Upper lobe of left lung (tissue), 4 donors: ENCODE measurements around the gene RRAD.

Experiments
- EP300 ChIP-seq, 4 donors: sonication (generic); formaldehyde crosslinking; IDR thresholded peaks; one replicate each; pipeline ENCODE4 v1.5.1; 2017; ENCODE audit warnings: antibody characterized with exemption in 4 of 4, control low read depth in 2 of 4
- POLR2AphosphoS5 ChIP-seq, 2 donors: sonication (generic); formaldehyde crosslinking; IDR thresholded peaks; one replicate each; pipeline ENCODE4 v1.5.1; 2017; ENCODE audit warnings: antibody characterized with exemption in 2 of 2
- TF ChIP-seq, protein P1 (sequence below), 6 experiments: fragments of 450-650 bp in 4 of 6; fragments of 200-600 bp in 2 of 6; sonication (generic) in 2 of 6; IDR thresholded peaks; one replicate each; pipeline ENCODE4 v1.5.1; 2016 to 2019; ENCODE audit warnings: antibody characterized with exemption in 6 of 6

DNA sequence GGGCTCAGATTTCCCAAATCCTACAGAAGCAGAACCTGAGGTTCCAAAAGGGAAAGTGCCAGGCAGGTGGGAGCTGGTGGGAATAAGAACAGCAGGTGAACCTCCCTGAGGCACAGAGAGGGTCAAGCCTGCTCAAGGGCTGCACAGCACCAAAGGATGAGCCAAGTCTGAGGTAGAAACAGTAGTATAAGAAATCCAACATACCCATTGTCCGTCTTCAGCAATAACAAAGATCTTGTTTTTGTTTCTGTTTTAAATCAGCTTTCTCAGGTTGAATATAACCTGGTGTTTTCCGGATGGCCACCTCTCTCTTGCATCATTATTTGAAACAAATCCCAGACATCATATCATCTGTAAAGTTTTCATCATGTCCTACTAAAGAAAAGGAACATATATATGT, 25.1 kb upstream of the RRAD start:
- TF ChIP-seq, protein P1, sequence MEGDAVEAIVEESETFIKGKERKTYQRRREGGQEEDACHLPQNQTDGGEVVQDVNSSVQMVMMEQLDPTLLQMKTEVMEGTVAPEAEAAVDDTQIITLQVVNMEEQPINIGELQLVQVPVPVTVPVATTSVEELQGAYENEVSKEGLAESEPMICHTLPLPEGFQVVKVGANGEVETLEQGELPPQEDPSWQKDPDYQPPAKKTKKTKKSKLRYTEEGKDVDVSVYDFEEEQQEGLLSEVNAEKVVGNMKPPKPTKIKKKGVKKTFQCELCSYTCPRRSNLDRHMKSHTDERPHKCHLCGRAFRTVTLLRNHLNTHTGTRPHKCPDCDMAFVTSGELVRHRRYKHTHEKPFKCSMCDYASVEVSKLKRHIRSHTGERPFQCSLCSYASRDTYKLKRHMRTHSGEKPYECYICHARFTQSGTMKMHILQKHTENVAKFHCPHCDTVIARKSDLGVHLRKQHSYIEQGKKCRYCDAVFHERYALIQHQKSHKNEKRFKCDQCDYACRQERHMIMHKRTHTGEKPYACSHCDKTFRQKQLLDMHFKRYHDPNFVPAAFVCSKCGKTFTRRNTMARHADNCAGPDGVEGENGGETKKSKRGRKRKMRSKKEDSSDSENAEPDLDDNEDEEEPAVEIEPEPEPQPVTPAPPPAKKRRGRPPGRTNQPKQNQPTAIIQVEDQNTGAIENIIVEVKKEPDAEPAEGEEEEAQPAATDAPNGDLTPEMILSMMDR (IDR thresholded peaks at IDR 0.05) = no peak
- TF ChIP-seq POLR2AphosphoS5 (IDR thresholded peaks at IDR 0.05) (no peak), EP300 (IDR thresholded peaks at IDR 0.05) (no peak)
